ENCODE results near the gene RBBP8NL. TPM values are rescaled to one million over a fixed set of nuclear protein-coding genes. Genes with fewer than 3 reads are reported as not detected.
"Not testable (repeated sequence)": the region's sequence is repeated elsewhere in the genome, so short reads cannot be mapped to it uniquely, and the experiment has no call there.

The RBBP8NL gene
- total RNA-seq, 5 donors from 2014 or later (not counting 1 experiment from before 2014, with no cell fraction given) = not detected

GRCh38 chr20:62428396-62429295 lies 1.3 kb upstream of the RBBP8NL start:
- no peaks in the 10 kb centered on the region for H3K9me3 ChIP-seq
- H3K4me1 Mint-ChIP-seq = no peaks in the 10 kb centered on the region
- peak overlapping the region in 1 of 2 donors; percentile 11 for H3K27ac Mint-ChIP-seq
- ChIA-PET POLR2A (no interaction called here), CTCF (no interaction called here)
- H3K36me3 ChIP-seq (ENCODE audit: control insufficient read depth in 2 of 2, extremely low read depth in 1 of 2, insufficient read depth in 1 of 2, low read length in 1 of 2) = no peaks in the 10 kb centered on the region
- ATAC-seq (replicated peaks in 1 of 4) (no peak), DNase-seq (no peak)
- H3K27ac ChIP-seq (ENCODE audit: low read length) = no peak overlapping the region
- no peak overlapping the region for H3K4me3 Mint-ChIP-seq
- H3K27me3 ChIP-seq (replicated peaks in 1 of 2; ENCODE audit: control insufficient read depth in 2 of 2, extremely low read depth in 1 of 2, insufficient read depth in 2 of 2, low read length in 1 of 2) = peaks cover 0 to 58% of the 10 kb centered on the region in 2 experiments
- H3K4me1 ChIP-seq (ENCODE audit: control insufficient read depth in 1 of 2, extremely low read depth in 1 of 2, insufficient read depth in 2 of 2, low read length in 2 of 2) = no peaks in the 10 kb centered on the region
- H3K36me3 Mint-ChIP-seq = no peaks in the 10 kb centered on the region
- H3K9me3 Mint-ChIP-seq = no peaks in the 10 kb centered on the region
- 63% methylated on average over 28 of the region's 31 CpGs for WGBS (ENCODE audit: insufficient coverage)
- H3K27me3 Mint-ChIP-seq = peaks cover 4 to 14% of the 10 kb centered on the region in 2 donors
- no peak overlapping the region for H3K4me3 ChIP-seq (ENCODE audit: control insufficient read depth in 1 of 2, extremely low read depth in 1 of 2, low read length in 1 of 2)

- no peak for DNase-seq
- Mint-ChIP-seq H3K4me1 (no peaks in the 10 kb centered on the region), H3K36me3 (no peaks in the 10 kb centered on the region), H3K27me3 (peaks cover 4 to 12% of the 10 kb centered on the region in 2 donors), H3K27ac (no peak overlapping the region), H3K4me3 (no peak overlapping the region), H3K9me3 (no peaks in the 10 kb centered on the region)
- CTCF ChIA-PET = no interaction called here
- H3K36me3 ChIP-seq (ENCODE audit: control insufficient read depth in 2 of 2, extremely low read depth in 1 of 2, insufficient read depth in 1 of 2, low read length in 1 of 2) = no peaks in the 10 kb centered on the region
- POLR2A ChIA-PET = no interaction called here
- ATAC-seq (replicated peaks in 1 of 4) = no peak
- 94% methylated on average over 10 of the region's 10 CpGs for WGBS (ENCODE audit: insufficient coverage)
- peaks cover 0 to 58% of the 10 kb centered on the region in 2 experiments for H3K27me3 ChIP-seq (replicated peaks in 1 of 2; ENCODE audit: control insufficient read depth in 2 of 2, extremely low read depth in 1 of 2, insufficient read depth in 2 of 2, low read length in 1 of 2)
- no peaks in the 10 kb centered on the region for H3K4me1 ChIP-seq (ENCODE audit: control insufficient read depth in 1 of 2, extremely low read depth in 1 of 2, insufficient read depth in 2 of 2, low read length in 2 of 2)
- H3K4me3 ChIP-seq (ENCODE audit: control insufficient read depth in 1 of 2, extremely low read depth in 1 of 2, low read length in 1 of 2) = no peak overlapping the region
- no peak overlapping the region for H3K27ac ChIP-seq (ENCODE audit: low read length)
- no peaks in the 10 kb centered on the region for H3K9me3 ChIP-seq
These were observed 648 bp upstream of the RBBP8NL start for GRCh38 chr20:62428002-62428372.

- H3K27me3 ChIP-seq (replicated peaks in 1 of 2; ENCODE audit: control insufficient read depth in 2 of 2, extremely low read depth in 1 of 2, insufficient read depth in 2 of 2, low read length in 1 of 2) = peaks cover 0 to 55% of the 10 kb centered on the region in 2 experiments
- no peaks in the 10 kb centered on the region for H3K36me3 Mint-ChIP-seq
- POLR2A ChIA-PET = no interaction called here
- no peak overlapping the region for H3K4me3 ChIP-seq (ENCODE audit: control insufficient read depth in 1 of 2, extremely low read depth in 1 of 2, low read length in 1 of 2)
- no peak overlapping the region for H3K4me3 Mint-ChIP-seq
- H3K4me1 ChIP-seq (ENCODE audit: control insufficient read depth in 1 of 2, extremely low read depth in 1 of 2, insufficient read depth in 2 of 2, low read length in 2 of 2) = no peaks in the 10 kb centered on the region
- no peak overlapping the region for H3K27ac ChIP-seq (ENCODE audit: low read length)
- ATAC-seq (replicated peaks in 1 of 4) (no peak), DNase-seq (no peak)
- no peaks in the 10 kb centered on the region for H3K4me1 Mint-ChIP-seq
- 80% methylated on average over 19 of the region's 22 CpGs for WGBS (ENCODE audit: insufficient coverage)
- peaks cover 4 to 11% of the 10 kb centered on the region in 2 donors for H3K27me3 Mint-ChIP-seq
- no peaks in the 10 kb centered on the region for H3K9me3 ChIP-seq
- CTCF ChIA-PET = no interaction called here
- no peaks in the 10 kb centered on the region for H3K36me3 ChIP-seq (ENCODE audit: control insufficient read depth in 2 of 2, extremely low read depth in 1 of 2, insufficient read depth in 1 of 2, low read length in 1 of 2)
- no peaks in the 10 kb centered on the region for H3K9me3 Mint-ChIP-seq
- no peak overlapping the region for H3K27ac Mint-ChIP-seq
These were observed 624 bp downstream of the RBBP8NL start for GRCh38 chr20:62426699-62427131.

GRCh38 chr20:62426059-62426348 lies 1.3 kb downstream of the RBBP8NL start:
- WGBS (ENCODE audit: insufficient coverage) = 96% methylated on average over 4 of the region's 4 CpGs
- H3K4me3 Mint-ChIP-seq; H3K9me3 ChIP-seq; POLR2A ChIA-PET; H3K27ac ChIP-seq (ENCODE audit: low read length); H3K4me1 Mint-ChIP-seq; H3K36me3 ChIP-seq (ENCODE audit: control insufficient read depth in 2 of 2, extremely low read depth in 1 of 2, insufficient read depth in 1 of 2, low read length in 1 of 2); H3K27me3 Mint-ChIP-seq; H3K4me1 ChIP-seq (ENCODE audit: control insufficient read depth in 1 of 2, extremely low read depth in 1 of 2, insufficient read depth in 2 of 2, low read length in 2 of 2); H3K27ac Mint-ChIP-seq; DNase-seq; H3K9me3 Mint-ChIP-seq; H3K36me3 Mint-ChIP-seq; CTCF ChIA-PET; H3K4me3 ChIP-seq (ENCODE audit: control insufficient read depth in 1 of 2, extremely low read depth in 1 of 2, low read length in 1 of 2); ATAC-seq (replicated peaks in 1 of 4): not testable (repeated sequence)
- H3K27me3 ChIP-seq (replicated peaks in 1 of 2; ENCODE audit: control insufficient read depth in 2 of 2, extremely low read depth in 1 of 2, insufficient read depth in 2 of 2, low read length in 1 of 2) = peaks cover 0 to 55% of the 10 kb centered on the region in 2 experiments

GRCh38 chr20:62425281-62426058 lies 1.9 kb downstream of the RBBP8NL start:
- Histone ChIP-seq H3K4me3 (ENCODE audit: control insufficient read depth in 1 of 2, extremely low read depth in 1 of 2, low read length in 1 of 2) (no peak overlapping the region), H3K36me3 (ENCODE audit: control insufficient read depth in 2 of 2, extremely low read depth in 1 of 2, insufficient read depth in 1 of 2, low read length in 1 of 2) (no peaks in the 10 kb centered on the region), H3K4me1 (ENCODE audit: control insufficient read depth in 1 of 2, extremely low read depth in 1 of 2, insufficient read depth in 2 of 2, low read length in 2 of 2) (no peaks in the 10 kb centered on the region), H3K27ac (ENCODE audit: low read length) (no peak overlapping the region), H3K27me3 (replicated peaks in 1 of 2; ENCODE audit: control insufficient read depth in 2 of 2, extremely low read depth in 1 of 2, insufficient read depth in 2 of 2, low read length in 1 of 2) (peaks cover 0 to 55% of the 10 kb centered on the region in 2 experiments), H3K9me3 (no peaks in the 10 kb centered on the region)
- Mint-ChIP-seq H3K9me3 (no peaks in the 10 kb centered on the region), H3K36me3 (no peaks in the 10 kb centered on the region), H3K27ac (no peak overlapping the region), H3K27me3 (peaks cover 0 to 4% of the 10 kb centered on the region in 2 donors), H3K4me1 (no peaks in the 10 kb centered on the region), H3K4me3 (no peak overlapping the region)
- 83% methylated on average over 18 of the region's 21 CpGs for WGBS (ENCODE audit: insufficient coverage)
- ChIA-PET CTCF (no interaction called here), POLR2A (no interaction called here)
- no peak for DNase-seq
- ATAC-seq (replicated peaks in 1 of 4) = no peak

GRCh38 chr20:62424249-62425107 lies 2.9 kb downstream of the RBBP8NL start:
- no peak for DNase-seq
- POLR2A ChIA-PET = interaction anchor here in 1 of 2 donors (0.6 kb wide), 1 partner anchor 157 kb away, joined by 6 read pairs; no protein-coding TSS in a partner anchor
- no peaks in the 10 kb centered on the region for H3K9me3 ChIP-seq
- H3K4me3 ChIP-seq (ENCODE audit: control insufficient read depth in 1 of 2, extremely low read depth in 1 of 2, low read length in 1 of 2) = no peak overlapping the region
- Mint-ChIP-seq H3K4me3 (no peak overlapping the region), H3K4me1 (no peaks in the 10 kb centered on the region), H3K27ac (no peak overlapping the region), H3K27me3 (peaks cover 0 to 4% of the 10 kb centered on the region in 2 donors), H3K9me3 (no peaks in the 10 kb centered on the region), H3K36me3 (no peaks in the 10 kb centered on the region)
- H3K27ac ChIP-seq (ENCODE audit: low read length) = no peak overlapping the region
- no peaks in the 10 kb centered on the region for H3K36me3 ChIP-seq (ENCODE audit: control insufficient read depth in 2 of 2, extremely low read depth in 1 of 2, insufficient read depth in 1 of 2, low read length in 1 of 2)
- H3K27me3 ChIP-seq (replicated peaks in 1 of 2; ENCODE audit: control insufficient read depth in 2 of 2, extremely low read depth in 1 of 2, insufficient read depth in 2 of 2, low read length in 1 of 2) = peaks cover 0 to 51% of the 10 kb centered on the region in 2 experiments
- CTCF ChIA-PET = no interaction called here
- H3K4me1 ChIP-seq (ENCODE audit: control insufficient read depth in 1 of 2, extremely low read depth in 1 of 2, insufficient read depth in 2 of 2, low read length in 2 of 2) = no peaks in the 10 kb centered on the region
- WGBS (ENCODE audit: insufficient coverage) = 69% methylated on average over 18 of the region's 23 CpGs
- ATAC-seq (replicated peaks in 1 of 4) = no peak

Data from T-cell (primary cell).